Adrenal gland (tissue), 5 donors: Measurements from ENCODE around the gene DDX49.

Experiments
- CTCF ChIP-seq, 6 experiments: fragments of 450-650 bp in 4 of 6; fragments of 200-600 bp in 2 of 6; sonication (generic) in 1 of 6; IDR thresholded peaks; 1 replicate in 5 of 6; 2 replicates in 1 of 6; pipeline versions ENCODE4 v1.5.1 to v1.8.0; 2016 to 2021; ENCODE audit warnings: antibody characterized with exemption in 6 of 6, mild to moderate bottlenecking in 2 of 6, moderate library complexity in 1 of 6
- POLR2A ChIP-seq, 2 donors: fragments of 450-650 bp; IDR thresholded peaks; one replicate each; pipeline ENCODE4 v1.6.1; 2017; ENCODE audit warnings: antibody characterized with exemption in 2 of 2, mild to moderate bottlenecking in 2 of 2, moderate library complexity in 1 of 2
- donor health status: DM: no; HTN: no; CAD: no.

- TF ChIP-seq CTCF (IDR thresholded peaks at IDR 0.05) (peak in 5 of 6 experiments; percentile 25 to 45 (median 36)), POLR2A (IDR thresholded peaks at IDR 0.05) (no peak)
Measured at GRCh38 chr19:18895038-18895823, 24.3 kb upstream of the DDX49 start.
